NCI-H1417 (cell line): ENCODE measurements around the gene DOCK1.
"Not testable (repeated sequence)": the region's sequence is repeated elsewhere in the genome, so short reads cannot be mapped to it uniquely, and the experiment has no call there.

ENCODE experiments used
- DNase-seq, 3 experiments: peaks; one replicate each; lab custom pipeline; 2025; lab: John Stamatoyannopoulos, UW

The DOCK1 gene

GRCh38 chr10:127279334-127279774 is 374.1 kb downstream of the DOCK1 start:
- no peak for DNase-seq

GRCh38 chr10:127280446-127280845 is 375.2 kb downstream of the DOCK1 start:
- no peak for DNase-seq

GRCh38 chr10:127283017-127283416 is 377.8 kb downstream of the DOCK1 start:
- no peak for DNase-seq

- no peak for DNase-seq
Measured at GRCh38 chr10:127283576-127283975, 378.3 kb downstream of the DOCK1 start.

GRCh38 chr10:127290850-127291249 is 385.6 kb downstream of the DOCK1 start:
- no peak for DNase-seq

GRCh38 chr10:127291329-127291728 is 386.1 kb downstream of the DOCK1 start:
- DNase-seq = no peak

GRCh38 chr10:127292888-127293287 is 387.7 kb downstream of the DOCK1 start:
- DNase-seq = no peak

- DNase-seq = no peak
Measured at GRCh38 chr10:127293640-127294039, 388.4 kb downstream of the DOCK1 start.

- DNase-seq = no peak
Measured at GRCh38 chr10:127296696-127297095, 391.5 kb downstream of the DOCK1 start.

- no peak for DNase-seq
Measured at GRCh38 chr10:127298381-127298780, 393.2 kb downstream of the DOCK1 start.

GRCh38 chr10:127299192-127299591 is 394.0 kb downstream of the DOCK1 start:
- DNase-seq = not testable (repeated sequence)

- no peak for DNase-seq
Measured at GRCh38 chr10:127299956-127300689, 394.9 kb downstream of the DOCK1 start.

GRCh38 chr10:127300868-127301321 is 395.7 kb downstream of the DOCK1 start:
- no peak for DNase-seq

GRCh38 chr10:127302343-127302742 is 397.1 kb downstream of the DOCK1 start:
- no peak for DNase-seq

GRCh38 chr10:127303105-127303504 is 397.9 kb downstream of the DOCK1 start:
- no peak for DNase-seq

- no peak for DNase-seq
Measured at GRCh38 chr10:127303746-127304145, 398.5 kb downstream of the DOCK1 start.

- no peak for DNase-seq
Measured at GRCh38 chr10:127306479-127306878, 401.3 kb downstream of the DOCK1 start.

GRCh38 chr10:127307338-127307737 is 402.1 kb downstream of the DOCK1 start:
- no peak for DNase-seq

GRCh38 chr10:127308031-127308430 is 402.8 kb downstream of the DOCK1 start:
- DNase-seq = no peak

GRCh38 chr10:127309619-127310018 is 404.4 kb downstream of the DOCK1 start:
- DNase-seq = not testable (repeated sequence)

- no peak for DNase-seq
Measured at GRCh38 chr10:127310430-127310829, 405.2 kb downstream of the DOCK1 start.

- DNase-seq = no peak
Measured at GRCh38 chr10:127310923-127311322, 405.7 kb downstream of the DOCK1 start.

GRCh38 chr10:127313996-127314700 is 408.9 kb downstream of the DOCK1 start:
- no peak for DNase-seq
